B cell (primary cell): ENCODE data around the gene RSPH1. TPM values are rescaled to one million over a fixed set of nuclear protein-coding genes. Genes with fewer than 3 reads are reported as not detected.

ENCODE experiments used
- ATAC-seq: fragments of 200-7000 bp; cut with Tn5 transposase; one replicate; pipeline ENCODE4 v1.10.0; 2021; ENCODE audit warnings: low read depth, mild to moderate bottlenecking, moderate number of reproducible peaks, moderate library complexity
- CTCF ChIA-PET: fragments of 350-600 bp; sonication (Branson Sonifier 250); formaldehyde crosslinking; loops from one replicate; lab custom pipeline; 2021; ENCODE audit warnings: antibody characterized with exemption, inconsistent platforms; lab: Charles Lee
- POLR2A ChIA-PET: fragments of 350-600 bp; sonication (Branson Sonifier 250); formaldehyde crosslinking; loops from one replicate; lab custom pipeline; 2021; ENCODE audit warnings: antibody characterized with exemption; lab: Charles Lee
- DNase-seq: peaks from one replicate; pipeline ENCODE4 v3.0.0; 2013
- H2AFZ ChIP-seq: 2 replicates; pipeline ENCODE4 v1.6.1; 2012; ENCODE audit warnings: mild to moderate bottlenecking, low read depth, low read length; ENCODE audit not compliant: insufficient read depth, poor library complexity, severe bottlenecking
- H3K27ac ChIP-seq, 2 donors: 1 replicate in 1 of 2; 2 replicates in 1 of 2; pipeline ENCODE4 v1.5.1; 2012 to 2013; ENCODE audit warnings: low read length in 2 of 2, mild to moderate bottlenecking in 2 of 2, moderate library complexity in 1 of 2
- H3K27me3 ChIP-seq, 4 experiments: fragments of 200-600 bp in 1 of 4; sonication (generic) in 1 of 4; replicated peaks in 1 of 4; 1 replicate in 2 of 4; 2 replicates in 2 of 4; pipeline versions ENCODE4 v1.6.1 to v1.7.0; 2013 to 2016; ENCODE audit warnings: low read length in 3 of 4, mild to moderate bottlenecking in 2 of 4, mixed read lengths in 1 of 4, moderate library complexity in 1 of 4; ENCODE audit not compliant: insufficient read depth in 4 of 4, control insufficient read depth in 3 of 4; ENCODE audit errors: control extremely low read depth in 1 of 4
- H3K36me3 ChIP-seq, 2 experiments: replicated peaks in 1 of 2; 1 replicate in 1 of 2; 2 replicates in 1 of 2; pipeline versions ENCODE4 v1.6.1 to v1.7.1; 2013; ENCODE audit warnings: low read length in 1 of 2; ENCODE audit not compliant: insufficient read depth in 2 of 2, control insufficient read depth in 1 of 2; ENCODE audit errors: control extremely low read depth in 1 of 2, extremely low read depth in 1 of 2
- H3K4me1 ChIP-seq, 2 donors: fragments of 200-600 bp in 1 of 2; sonication (generic) in 1 of 2; 1 replicate in 1 of 2; 2 replicates in 1 of 2; pipeline versions ENCODE4 v1.5.1 to v1.6.1; 2013 to 2017; ENCODE audit warnings: low read length in 2 of 2; ENCODE audit not compliant: control insufficient read depth in 2 of 2, insufficient read depth in 2 of 2
- H3K4me2 ChIP-seq: replicated peaks from 2 replicates; pipeline ENCODE3; 2012; ENCODE audit warnings: mild to moderate bottlenecking, low read depth, low read length; ENCODE audit not compliant: poor library complexity, severe bottlenecking
- H3K4me3 ChIP-seq, 5 experiments: fragments of 200-600 bp in 1 of 5; sonication (generic) in 1 of 5; 1 replicate in 3 of 5; 2 replicates in 2 of 5; pipeline versions ENCODE4 v1.5.1 to v1.7.0; 2011 to 2016; ENCODE audit warnings: low read length in 4 of 5, mild to moderate bottlenecking in 4 of 5, low read depth in 2 of 5, control low read depth in 1 of 5, moderate library complexity in 1 of 5; ENCODE audit not compliant: insufficient read depth in 1 of 5; ENCODE audit errors: control extremely low read depth in 1 of 5, extremely low read depth in 1 of 5
- H3K79me2 ChIP-seq: fragments of 200-600 bp; sonication (generic); one replicate; pipeline ENCODE4 v1.6.0; 2016; ENCODE audit warnings: low read length; ENCODE audit not compliant: control insufficient read depth, insufficient read depth
- H3K9ac ChIP-seq: fragments of 200-600 bp; sonication (generic); 2 replicates; pipeline ENCODE4 v1.6.1; 2017; ENCODE audit warnings: mild to moderate bottlenecking, low read length, moderate library complexity
- H3K9me3 ChIP-seq, 3 donors: one replicate each; pipeline versions ENCODE4 v1.6.1 to v1.7.1; 2013; ENCODE audit warnings: low read length in 2 of 3; ENCODE audit not compliant: control insufficient read depth in 2 of 3, insufficient read depth in 1 of 3; ENCODE audit errors: control extremely low read depth in 1 of 3
- H4K20me1 ChIP-seq: 2 replicates; pipeline ENCODE4 v1.6.0; 2012; ENCODE audit warnings: mild to moderate bottlenecking, low read length; ENCODE audit not compliant: insufficient read depth, control insufficient read depth, poor library complexity, severe bottlenecking
- H3K27ac Mint-ChIP-seq: one replicate; pipeline ENCODE4 v1.8.0; 2021; ENCODE audit warnings: mixed read lengths
- H3K27me3 Mint-ChIP-seq: one replicate; pipeline ENCODE4 v1.8.0; 2021; ENCODE audit warnings: mixed read lengths
- H3K4me1 Mint-ChIP-seq: one replicate; pipeline ENCODE4 v1.8.0; 2021; ENCODE audit warnings: mixed read lengths
- H3K4me3 Mint-ChIP-seq: one replicate; pipeline ENCODE4 v1.8.0; 2021; ENCODE audit warnings: mixed read lengths
- H3K9me3 Mint-ChIP-seq: one replicate; pipeline ENCODE4 v1.8.0; 2022; ENCODE audit warnings: mixed read lengths; ENCODE audit not compliant: insufficient read depth
- EZH2 ChIP-seq: IDR thresholded peaks from 2 replicates; pipeline ENCODE4 v1.6.1; 2012; ENCODE audit warnings: borderline replicate concordance, low read depth, mild to moderate bottlenecking, moderate library complexity, low read length; ENCODE audit not compliant: insufficient read depth, poor library complexity, severe bottlenecking
- WGBS: methylation state at CpG from one replicate; pipeline ENCODE4 v1.1.5; 2013; ENCODE audit warnings: missing lambda C conversion rate; ENCODE audit not compliant: insufficient coverage; 5-methylcytosine and 5-hydroxymethylcytosine counted together
- intact Hi-C: fragments of 100-400 bp; cut with micrococcal nuclease; formaldehyde crosslinking; loops from one replicate; pipeline ENCODE4 v1.10.0; 2022
- polyA minus RNA-seq: library from RNA; depleted of rRNA, polyadenylated mRNA; stranded (reverse); fragments of >200 nt; gene quantifications from 2 replicates; pipeline ENCODE4 v1.2.3, GENCODE V29; 2012
- polyA plus RNA-seq: library from polyadenylated mRNA; depleted of rRNA; stranded (reverse); fragments of >200 nt; gene quantifications from 2 replicates; pipeline ENCODE4 v1.2.3, GENCODE V29; 2012
- total RNA-seq, 2 donors: library from RNA; stranded (reverse); fragments of 120-200 nt in 1 of 2; gene quantifications; 1 replicate in 1 of 2; 2 replicates in 1 of 2; pipeline versions ENCODE4 v1.2.3 to v1.2.4, GENCODE V29; 2013 to 2022
- TF ChIP-seq, protein P1 (sequence below): fragments of 200-600 bp; IDR thresholded peaks from one replicate; pipeline ENCODE4 v1.8.0; 2022; ENCODE audit warnings: antibody characterized with exemption, mild to moderate bottlenecking

RSPH1 gene
- total RNA-seq, result 0.64 and 1.0 TPM in 2 replicates
- total RNA-seq (2013), result 0.05 TPM
- polyA plus RNA-seq, result 0.10 and 0.26 TPM in 2 replicates
- 0.21 TPM in 1 of 2 replicates, not detected in the other for polyA minus RNA-seq

DNA sequence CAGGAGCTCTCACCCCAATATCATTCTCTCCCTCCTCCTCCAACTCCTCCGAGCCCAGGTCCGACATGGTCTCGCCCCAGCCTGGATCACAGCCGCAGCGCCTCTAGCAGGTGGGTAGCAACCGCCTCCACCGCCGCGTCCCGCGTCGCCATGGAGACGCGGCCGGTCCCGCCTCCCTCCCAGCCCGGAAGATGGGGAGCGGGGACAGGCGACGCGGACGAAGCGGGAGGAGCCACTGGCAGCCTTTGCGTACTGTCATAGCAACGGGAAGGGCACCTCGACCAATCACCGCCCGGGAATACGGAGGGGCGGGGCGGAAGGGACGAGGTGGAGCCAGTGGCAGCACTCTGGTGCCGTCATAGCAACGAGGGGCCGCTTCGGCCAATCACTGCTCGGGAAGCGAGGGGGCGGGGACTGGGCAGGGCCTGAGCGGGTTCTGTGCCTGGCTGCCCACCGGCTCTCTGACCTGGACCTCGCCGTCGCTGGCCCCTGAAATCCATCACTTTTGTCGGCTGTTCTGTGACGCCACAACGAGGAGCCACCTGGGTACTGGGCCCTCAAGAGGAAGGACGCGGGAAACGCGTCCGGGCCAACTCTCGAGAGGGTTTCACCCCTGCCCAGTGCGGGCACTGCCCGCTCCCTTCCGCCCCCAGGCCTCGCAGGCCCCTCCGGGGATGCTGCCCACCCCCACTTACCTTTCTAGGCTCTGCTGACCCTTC is at the start of gene RSPH1:
Gene RSPH1, minus strand, starts transcription at position 105 of the 719 bp plus-strand sequence. Its CDS starts 38 bp downstream, at position 67.
- H3K9me3 ChIP-seq, result no peaks in the 10 kb centered on the region
- TF ChIP-seq EZH2, result no peak
- TF ChIP-seq, protein P1, sequence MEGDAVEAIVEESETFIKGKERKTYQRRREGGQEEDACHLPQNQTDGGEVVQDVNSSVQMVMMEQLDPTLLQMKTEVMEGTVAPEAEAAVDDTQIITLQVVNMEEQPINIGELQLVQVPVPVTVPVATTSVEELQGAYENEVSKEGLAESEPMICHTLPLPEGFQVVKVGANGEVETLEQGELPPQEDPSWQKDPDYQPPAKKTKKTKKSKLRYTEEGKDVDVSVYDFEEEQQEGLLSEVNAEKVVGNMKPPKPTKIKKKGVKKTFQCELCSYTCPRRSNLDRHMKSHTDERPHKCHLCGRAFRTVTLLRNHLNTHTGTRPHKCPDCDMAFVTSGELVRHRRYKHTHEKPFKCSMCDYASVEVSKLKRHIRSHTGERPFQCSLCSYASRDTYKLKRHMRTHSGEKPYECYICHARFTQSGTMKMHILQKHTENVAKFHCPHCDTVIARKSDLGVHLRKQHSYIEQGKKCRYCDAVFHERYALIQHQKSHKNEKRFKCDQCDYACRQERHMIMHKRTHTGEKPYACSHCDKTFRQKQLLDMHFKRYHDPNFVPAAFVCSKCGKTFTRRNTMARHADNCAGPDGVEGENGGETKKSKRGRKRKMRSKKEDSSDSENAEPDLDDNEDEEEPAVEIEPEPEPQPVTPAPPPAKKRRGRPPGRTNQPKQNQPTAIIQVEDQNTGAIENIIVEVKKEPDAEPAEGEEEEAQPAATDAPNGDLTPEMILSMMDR, result no peak
- no peaks in the 10 kb centered on the region for H4K20me1 ChIP-seq
- peak within 1 kb of the TSS; percentile 66 to 85 for H3K27ac ChIP-seq
- ATAC-seq (peak; percentile 96), DNase-seq (peak; percentile 99)
- POLR2A ChIA-PET, result interaction anchor here (1.1 kb wide), 1 partner anchor 40 kb away, joined by 4 read pairs; no protein-coding TSS in a partner anchor
- H3K4me1 ChIP-seq, result peaks cover 11 to 13% of the 10 kb centered on the region in 2 donors
- H3K4me2 ChIP-seq, result peak within 1 kb of the TSS; percentile 89
- WGBS, result under 1% methylated on average over 58 of the region's 58 CpGs
- peak within 1 kb of the TSS; percentile 94 for H3K4me3 Mint-ChIP-seq
- no peaks in the 10 kb centered on the region for H3K36me3 ChIP-seq
- CTCF ChIA-PET, result interaction anchor here (1.0 to 1.6 kb wide), 3 partner anchors 39 to 41 kb away, joined by 5 to 6 read pairs (median 6); no protein-coding TSS in a partner anchor
- intact Hi-C loops, result loop anchor here (1.0 kb wide), 4 partner anchors 18 to 40 kb away; no protein-coding TSS in a partner anchor
- peak within 1 kb of the TSS; percentile 85 for H3K9ac ChIP-seq
- H3K4me3 ChIP-seq, result peak within 1 kb of the TSS; percentile 59 to 78 (median 74)
- no peaks in the 10 kb centered on the region for H3K9me3 Mint-ChIP-seq
- H3K4me1 Mint-ChIP-seq, result peaks cover 15% of the 10 kb centered on the region
- H3K27ac Mint-ChIP-seq, result peak within 1 kb of the TSS; percentile 89
- H2AFZ ChIP-seq, result peak within 1 kb of the TSS; percentile 86
- H3K27me3 Mint-ChIP-seq, result peaks cover 4% of the 10 kb centered on the region
- no peaks in the 10 kb centered on the region for H3K79me2 ChIP-seq
- peaks cover 0 to 5% (median 0%) of the 10 kb centered on the region in 4 experiments for H3K27me3 ChIP-seq

DNA sequence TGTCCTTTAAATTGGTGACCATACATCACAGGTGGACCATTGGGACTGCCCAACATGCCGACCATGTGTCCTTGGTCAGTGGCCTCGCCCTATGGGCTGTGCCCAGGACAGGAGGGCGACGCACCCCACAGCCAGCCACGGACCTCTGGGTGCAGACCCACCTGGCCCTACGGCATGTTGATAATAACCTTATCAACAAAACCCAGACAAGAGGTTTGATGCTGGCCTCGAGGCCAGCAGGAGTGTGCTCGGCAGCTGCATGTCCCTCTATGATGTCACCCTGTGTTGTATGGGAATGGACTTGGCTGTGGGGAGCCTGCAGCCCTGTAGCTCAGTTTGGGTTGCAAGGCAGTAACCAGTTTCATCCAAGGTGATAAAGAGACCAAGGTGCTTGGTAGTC is 49.7 kb upstream of the RSPH1 start:
- no peak overlapping the region for H3K4me3 Mint-ChIP-seq
- CTCF ChIA-PET, result no interaction called here
- POLR2A ChIA-PET, result no interaction called here
- DNase-seq, result no peak
- no peaks in the 10 kb centered on the region for H3K9me3 ChIP-seq
- TF ChIP-seq, protein P1, result no peak
- no peak overlapping the region for H3K9ac ChIP-seq
- H3K9me3 Mint-ChIP-seq, result no peaks in the 10 kb centered on the region
- intact Hi-C loops, result no loop called here
- peaks cover 5% of the 10 kb centered on the region for H3K4me1 Mint-ChIP-seq
- WGBS, result 83% methylated on average over 6 of the region's 8 CpGs
- H3K27me3 Mint-ChIP-seq, result no peaks in the 10 kb centered on the region
- no peaks in the 10 kb centered on the region for H3K79me2 ChIP-seq
- H3K4me1 ChIP-seq, result peaks cover 0 to 10% of the 10 kb centered on the region in 2 donors
- no peak overlapping the region for H3K4me3 ChIP-seq
- no peak for ATAC-seq
- no peak overlapping the region for H3K4me2 ChIP-seq
- peaks cover 24% of the 10 kb centered on the region for H4K20me1 ChIP-seq
- no peak overlapping the region for H3K27ac Mint-ChIP-seq
- H2AFZ ChIP-seq, result no peak overlapping the region
- no peaks in the 10 kb centered on the region for H3K27me3 ChIP-seq
- no peak overlapping the region for H3K27ac ChIP-seq
- peaks cover 7 to 87% of the 10 kb centered on the region in 2 experiments for H3K36me3 ChIP-seq
